K562 (cell line): ENCODE measurements around the gene DCUN1D4. TPM values are rescaled to one million over a fixed set of nuclear protein-coding genes. Genes with fewer than 3 reads are reported as not detected.

Experiments
- AFF1 ChIP-seq, 2 experiments: fragments of 450-650 bp; IDR thresholded peaks; 2 replicates each; pipeline ENCODE4 v1.6.1; 2018; ENCODE audit warnings: mild to moderate bottlenecking in 2 of 2, low read depth in 1 of 2; ENCODE audit not compliant: partially characterized antibody in 2 of 2
- ATF6 ChIP-seq: sonication (generic); formaldehyde crosslinking; IDR thresholded peaks from 2 replicates; pipeline ENCODE4 v1.4.0; 2020; ENCODE audit warnings: mild to moderate bottlenecking, missing genetic modification reagents
- CTBP1 ChIP-seq: fragments of 450-650 bp; IDR thresholded peaks from 2 replicates; pipeline ENCODE4 v1.6.1; 2016; ENCODE audit warnings: borderline replicate concordance
- FOXA1 ChIP-seq: fragments of 450-650 bp; IDR thresholded peaks from 2 replicates; pipeline ENCODE4 v1.6.1; 2016; ENCODE audit warnings: mild to moderate bottlenecking, borderline replicate concordance
- GTF2A2 ChIP-seq: IDR thresholded peaks from 2 replicates; pipeline ENCODE4 v1.6.1; 2016; ENCODE audit warnings: mild to moderate bottlenecking, missing genetic modification characterization, missing compliant biosample characterization
- MCM2 ChIP-seq: fragments of 450-650 bp; IDR thresholded peaks from 2 replicates; pipeline ENCODE4 v1.6.1; 2017; ENCODE audit warnings: low read depth, mild to moderate bottlenecking
- NKRF ChIP-seq: fragments of 450-650 bp; IDR thresholded peaks from 2 replicates; pipeline ENCODE4 v1.6.1; 2016; ENCODE audit warnings: borderline replicate concordance
- NUFIP1 ChIP-seq: fragments of 450-650 bp; IDR thresholded peaks from 2 replicates; pipeline ENCODE4 v1.6.1; 2018; ENCODE audit not compliant: partially characterized antibody
- PCBP1 ChIP-seq: fragments of 200-400 bp; formaldehyde crosslinking; IDR thresholded peaks from 2 replicates; pipeline ENCODE4 v1.6.1; 2018; ENCODE audit warnings: mild to moderate bottlenecking, low read depth, low read length; ENCODE audit not compliant: poor library complexity, severe bottlenecking
- TEAD4 ChIP-seq, 2 experiments: sonication (generic) in 1 of 2; formaldehyde crosslinking in 1 of 2; IDR thresholded peaks; 2 replicates each; pipeline versions ENCODE4 v1.6.1 to v1.8.0; 2012 to 2022; ENCODE audit warnings: borderline replicate concordance in 1 of 2, inconsistent platforms in 1 of 2, low read length in 1 of 2, mild to moderate bottlenecking in 1 of 2, missing genetic modification reagents in 1 of 2
- ZKSCAN1 ChIP-seq: fragments of 150-350 bp; IDR thresholded peaks from 2 replicates; pipeline ENCODE4 v1.6.1; 2016; ENCODE audit warnings: low read depth, low read length
- ZNF24 ChIP-seq: fragments of 450-650 bp; IDR thresholded peaks from 2 replicates; pipeline ENCODE4 v1.6.1; 2016
- ZNF280B ChIP-seq: fragments of 250-450 bp; sonication (Bioruptor Pico); IDR thresholded peaks from 2 replicates; pipeline ENCODE4 v1.5.1; 2021; ENCODE audit warnings: mild to moderate bottlenecking
- ZNF436 ChIP-seq: fragments of 250-450, 450-650 bp; sonication (Bioruptor Pico); formaldehyde crosslinking; IDR thresholded peaks from 2 replicates; pipeline ENCODE4 v1.7.0; 2020; ENCODE audit warnings: mild to moderate bottlenecking
- ZNF444 ChIP-seq: fragments of 250-450 bp; sonication (Bioruptor Pico); IDR thresholded peaks from 2 replicates; pipeline ENCODE4 v1.4.0; 2020; ENCODE audit warnings: mild to moderate bottlenecking, moderate library complexity
- ZSCAN32 ChIP-seq: fragments of 450-650 bp; formaldehyde crosslinking; IDR thresholded peaks from 2 replicates; pipeline ENCODE4 v1.4.0; 2020; ENCODE audit warnings: mild to moderate bottlenecking, moderate library complexity
- polyA plus RNA-seq, 8 experiments: library from polyadenylated mRNA; depleted of rRNA in 4 of 8; stranded (reverse) in 5 of 8; unstranded in 3 of 8; fragments of >200 nt; fragmentation: Nextera tagmentation in 2 of 8; fragmentation: Illumina TruSeq in 1 of 8; extraction: Ambion mirVana in 2 of 8; extraction: Trizol in 1 of 8; gene quantifications; 2 replicates each; pipeline versions ENCODE4 v1.2.1 to v1.2.3, GENCODE V29; 2011 to 2014; ENCODE audit warnings: inconsistent platforms in 1 of 8, missing spikeins in 1 of 8
- total RNA-seq, 7 experiments: library from RNA; depleted of rRNA in 6 of 7; stranded (reverse); fragments of >200 nt in 6 of 7; fragmentation: Illumina TruSeq in 2 of 7; extraction: Trizol in 2 of 7; gene quantifications; 2 replicates each; pipeline versions ENCODE4 v1.2.1 to v1.2.3, GENCODE V29; 2011 to 2021; ENCODE audit warnings: low replicate concordance in 1 of 7

DCUN1D4 gene
- total and polyA plus RNA-seq, 9 of the 15 experiments (the other 6 are each of a cell fraction or from before 2014, with no cell fraction given): 15.1 to 73.5 (median 23.0) TPM

GRCh38 chr4:51844153-51845054 lies 1.5 kb downstream of the DCUN1D4 start (continued):
- no peak for TF ChIP-seq TEAD4 (IDR thresholded peaks at IDR 0.05; ENCODE audit: low read length)
- TF ChIP-seq TEAD4 (CRISPR knock-in tag; IDR thresholded peaks at IDR 0.05; ENCODE audit: borderline replicate concordance): no peak
- no peak for TF ChIP-seq MCM2
- no peak for TF ChIP-seq CTBP1
- peak in 1 of 2 experiments; percentile 92 for TF ChIP-seq AFF1 (IDR thresholded peaks at IDR 0.05; ENCODE audit: low read depth in 1 of 2, partially characterized antibody in 2 of 2)
- no peak for TF ChIP-seq FOXA1
- TF ChIP-seq PCBP1: no peak
- TF ChIP-seq NKRF: peak; percentile 60; the same call in 1 of the 2 replicates
- no peak for TF ChIP-seq ZNF280B
- TF ChIP-seq ATF6 (CRISPR knock-in tag): no peak; the same call in 1 of the 2 replicates
- TF ChIP-seq ZKSCAN1: no peak
- TF ChIP-seq GTF2A2 (tag): no peak
- TF ChIP-seq ZNF444 (CRISPR knock-in tag): no peak
- no peak for TF ChIP-seq ZNF436 (CRISPR knock-in tag)
- no peak for TF ChIP-seq ZSCAN32 (CRISPR knock-in tag)
- TF ChIP-seq NUFIP1: no peak
- TF ChIP-seq ZNF24: no peak
